ENCODE measurements around the gene FAM114A2. TPM values are rescaled to one million over a fixed set of nuclear protein-coding genes. Genes with fewer than 3 reads are reported as not detected.
"Not testable (repeated sequence)": the region's sequence is repeated elsewhere in the genome, so short reads cannot be mapped to it uniquely, and the experiment has no call there.

FAM114A2 gene
- total and polyA plus RNA-seq, 5 donors, result 9.8 to 46.3 (median 36.2) TPM

DNA sequence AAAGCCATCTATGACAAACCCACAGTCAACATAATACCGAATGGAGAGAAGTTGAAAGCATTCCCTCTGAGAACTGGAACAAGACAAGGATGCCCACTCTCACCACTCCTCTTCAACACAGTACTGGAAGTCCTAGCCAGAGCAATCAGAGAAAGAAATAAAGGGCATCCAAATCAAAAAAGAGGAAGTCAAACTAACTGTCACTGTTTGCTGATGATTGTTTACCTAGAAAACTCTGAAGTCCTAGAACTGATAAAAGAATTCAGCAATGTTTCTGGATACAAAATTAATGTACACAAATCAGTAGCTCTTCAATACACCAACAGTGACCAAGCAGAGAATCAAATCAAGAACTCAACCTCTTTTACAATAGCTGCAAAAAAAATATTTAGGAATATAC is 19.8 kb downstream of the FAM114A2 start:
- ATAC-seq; H3K27me3 ChIP-seq (ENCODE audit: control insufficient read depth, insufficient read depth); DNase-seq; H3K27ac ChIP-seq (ENCODE audit: low read length); H3K9me3 ChIP-seq (ENCODE audit: control insufficient read depth, low read length); H3K4me1 ChIP-seq (ENCODE audit: control insufficient read depth, insufficient read depth, low read length); H3K4me3 ChIP-seq (ENCODE audit: low read length); intact Hi-C loops (cut with DNase I): not testable (repeated sequence)
- 93% methylated on average over 1 of the region's 1 CpG for WGBS

DNA sequence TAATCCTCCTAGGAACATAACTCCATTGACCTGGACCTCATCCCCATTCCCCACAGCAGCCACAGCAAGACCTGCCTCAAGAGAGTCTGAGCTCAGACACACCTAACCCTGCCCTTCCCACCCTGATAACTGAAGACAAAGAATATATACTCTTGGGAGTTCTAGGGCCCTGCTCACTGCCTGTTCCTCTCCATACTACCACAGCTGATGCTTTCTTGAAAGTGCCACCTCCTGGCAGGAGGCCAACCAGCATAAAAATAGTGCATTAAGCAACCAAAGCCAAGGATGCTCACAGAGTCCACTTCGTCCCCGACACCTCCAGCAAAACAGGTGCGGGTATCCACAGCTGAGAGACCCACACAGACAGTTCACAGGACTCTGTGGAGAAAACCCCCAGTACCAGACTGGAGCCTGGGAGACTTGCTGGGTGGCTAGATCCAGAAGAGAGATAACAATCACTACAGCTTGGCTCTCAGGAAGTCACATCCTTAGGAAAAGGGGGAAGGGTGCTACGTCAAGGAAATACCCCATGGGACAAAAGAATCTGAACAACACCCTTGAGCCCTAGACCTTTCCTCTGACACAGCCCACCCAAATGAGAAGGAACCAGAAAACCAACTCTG is 23.5 kb downstream of the FAM114A2 start:
- H3K27ac ChIP-seq (ENCODE audit: low read length), result peak overlapping the region; percentile 38
- 67% methylated on average over 4 of the region's 4 CpGs for WGBS

GRCh38 chr5:154010660-154011059 is 28.1 kb downstream of the FAM114A2 start:
- WGBS, result 41% methylated on average over 3 of the region's 3 CpGs
- DNase-seq (no peak), ATAC-seq (peak in 1 of 2 donors; percentile 48)
- Histone ChIP-seq H3K27ac (ENCODE audit: low read length) (no peak overlapping the region), H3K4me3 (ENCODE audit: low read length) (no peak overlapping the region), H3K27me3 (ENCODE audit: control insufficient read depth, insufficient read depth) (no peaks in the 10 kb centered on the region), H3K4me1 (ENCODE audit: control insufficient read depth, insufficient read depth, low read length) (peaks cover 5% of the 10 kb centered on the region), H3K9me3 (ENCODE audit: control insufficient read depth, low read length) (no peaks in the 10 kb centered on the region)
- intact Hi-C loops (cut with DNase I), result no loop called here

More for the DNA sequence above, 23.5 kb downstream of the FAM114A2 start:
- DNase-seq (peak; percentile 18 to 67 (median 42)), ATAC-seq (no peak)
- Histone ChIP-seq H3K27me3 (ENCODE audit: control insufficient read depth, insufficient read depth) (no peaks in the 10 kb centered on the region), H3K4me3 (ENCODE audit: low read length) (no peak overlapping the region), H3K9me3 (ENCODE audit: control insufficient read depth, low read length) (no peaks in the 10 kb centered on the region), H3K4me1 (ENCODE audit: control insufficient read depth, insufficient read depth, low read length) (peaks cover 5% of the 10 kb centered on the region)
- intact Hi-C loops (cut with DNase I), result no loop called here

- H3K4me3 ChIP-seq (ENCODE audit: low read length), result no peak overlapping the region
- H3K4me1 ChIP-seq (ENCODE audit: control insufficient read depth, insufficient read depth, low read length), result peaks cover 1% of the 10 kb centered on the region
- DNase-seq (no peak), ATAC-seq (no peak)
- intact Hi-C loops (cut with DNase I), result no loop called here
- WGBS, result 97% methylated on average over 1 of the region's 1 CpG
- no peaks in the 10 kb centered on the region for H3K27me3 ChIP-seq (ENCODE audit: control insufficient read depth, insufficient read depth)
- no peaks in the 10 kb centered on the region for H3K9me3 ChIP-seq (ENCODE audit: control insufficient read depth, low read length)
- no peak overlapping the region for H3K27ac ChIP-seq (ENCODE audit: low read length)
Measured at GRCh38 chr5:154005648-154006047, 33.1 kb downstream of the FAM114A2 start.

DNA sequence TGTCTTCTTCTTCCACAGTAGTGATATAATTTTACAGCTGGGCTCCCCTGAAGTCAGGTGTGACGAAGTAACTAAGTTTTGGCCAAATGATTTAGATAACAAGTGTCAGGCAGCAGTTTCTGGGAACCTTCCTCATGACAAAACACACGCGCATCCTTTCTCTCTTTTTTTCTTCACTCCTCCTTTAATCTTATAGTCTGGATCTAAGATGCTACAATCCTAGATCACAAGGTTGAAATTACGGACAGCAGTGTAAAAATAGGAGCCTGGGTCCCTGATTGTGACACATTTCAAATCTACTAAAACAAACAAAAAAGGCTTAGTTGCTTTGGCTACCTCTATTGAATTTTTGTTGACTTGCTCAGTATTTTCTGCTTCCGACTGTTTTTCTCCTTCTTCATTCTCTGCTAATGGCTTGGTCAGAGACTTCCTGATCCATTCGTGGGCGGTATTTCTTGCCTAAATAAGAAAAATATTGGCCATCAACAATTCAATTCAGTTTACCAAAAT is 36.1 kb downstream of the FAM114A2 start:
- H3K27ac ChIP-seq (ENCODE audit: low read length), result peak overlapping the region; percentile 80
- no peaks in the 10 kb centered on the region for H3K27me3 ChIP-seq (ENCODE audit: control insufficient read depth, insufficient read depth)
- peak; percentile 27 to 31 for ATAC-seq
- no peak overlapping the region for H3K4me3 ChIP-seq (ENCODE audit: low read length)
- no peaks in the 10 kb centered on the region for H3K9me3 ChIP-seq (ENCODE audit: control insufficient read depth, low read length)
- 56% methylated on average over 7 of the region's 7 CpGs for WGBS
- DNase-seq, result no peak
- no peaks in the 10 kb centered on the region for H3K4me1 ChIP-seq (ENCODE audit: control insufficient read depth, insufficient read depth, low read length)
- intact Hi-C loops (cut with DNase I), result no loop called here

GRCh38 chr5:154002093-154002492 is 36.6 kb downstream of the FAM114A2 start:
- intact Hi-C loops (cut with DNase I), result no loop called here

DNA sequence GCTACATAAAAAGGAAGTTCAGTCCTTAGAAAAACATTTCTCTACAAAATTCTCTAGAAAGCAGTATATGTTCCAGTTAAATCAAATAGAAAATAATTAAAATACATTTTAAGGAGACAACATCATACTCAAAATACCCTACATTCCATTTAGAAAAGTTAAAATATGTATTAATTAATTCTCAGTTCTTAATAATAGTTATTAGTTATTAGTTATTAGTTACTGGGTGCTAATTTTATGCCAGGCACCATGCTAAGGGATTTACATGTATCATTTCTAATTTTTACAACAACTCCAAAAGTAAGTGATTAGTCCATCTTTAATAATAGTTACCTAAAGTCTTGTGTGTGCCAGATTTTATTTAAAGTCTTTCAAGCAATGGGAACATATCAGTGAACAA is 38.0 kb downstream of the FAM114A2 start:
- no peaks in the 10 kb centered on the region for H3K9me3 ChIP-seq (ENCODE audit: control insufficient read depth, low read length)
- intact Hi-C loops (cut with DNase I), result no loop called here
- ATAC-seq (no peak), DNase-seq (no peak)
- no peaks in the 10 kb centered on the region for H3K27me3 ChIP-seq (ENCODE audit: control insufficient read depth, insufficient read depth)
- H3K27ac ChIP-seq (ENCODE audit: low read length), result no peak overlapping the region
- H3K4me1 ChIP-seq (ENCODE audit: control insufficient read depth, insufficient read depth, low read length), result no peaks in the 10 kb centered on the region
- no peak overlapping the region for H3K4me3 ChIP-seq (ENCODE audit: low read length)

More at GRCh38 chr5:154002093-154002492, 36.6 kb downstream of the FAM114A2 start:
- WGBS, result 32% methylated on average over 4 of the region's 4 CpGs
- H3K27me3 ChIP-seq (ENCODE audit: control insufficient read depth, insufficient read depth), result no peaks in the 10 kb centered on the region
- peak; percentile 28 to 59 (median 40) for DNase-seq
- no peak overlapping the region for H3K4me3 ChIP-seq (ENCODE audit: low read length)
- no peaks in the 10 kb centered on the region for H3K9me3 ChIP-seq (ENCODE audit: control insufficient read depth, low read length)
- H3K4me1 ChIP-seq (ENCODE audit: control insufficient read depth, insufficient read depth, low read length), result no peaks in the 10 kb centered on the region
- ATAC-seq, result peak; percentile 95 to 98
- peak overlapping the region; percentile 80 for H3K27ac ChIP-seq (ENCODE audit: low read length)

DNA sequence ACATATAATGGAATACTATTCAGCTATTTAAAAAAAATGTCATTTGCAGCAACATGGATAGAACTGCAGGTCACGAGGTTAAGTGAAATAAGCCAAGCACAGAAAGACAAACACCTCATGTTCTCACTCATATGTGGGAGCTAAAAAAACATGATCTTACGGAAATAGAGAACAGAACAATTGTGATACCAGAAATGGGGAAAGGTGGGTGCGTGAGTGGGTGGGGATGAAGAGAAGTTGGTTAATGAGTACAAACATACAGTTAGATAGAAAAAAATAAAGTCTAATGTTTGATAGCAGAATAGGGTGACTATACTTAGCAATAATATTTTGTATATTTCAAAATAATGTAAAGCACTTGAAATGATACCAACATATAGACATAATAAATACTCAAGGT is 38.7 kb downstream of the FAM114A2 start:
- whole genome bisulfite sequencing, result 96% methylated on average over 3 of the region's 3 CpGs
- H3K9me3 ChIP-seq (ENCODE audit: control insufficient read depth, low read length), result no peaks in the 10 kb centered on the region
- H3K27me3 ChIP-seq (ENCODE audit: control insufficient read depth, insufficient read depth), result no peaks in the 10 kb centered on the region
- no peaks in the 10 kb centered on the region for H3K4me1 ChIP-seq (ENCODE audit: control insufficient read depth, insufficient read depth, low read length)
- intact Hi-C loops (cut with DNase I), result no loop called here
- no peak overlapping the region for H3K27ac ChIP-seq (ENCODE audit: low read length)
- ATAC-seq, result no peak
- no peak for DNase-seq
- no peak overlapping the region for H3K4me3 ChIP-seq (ENCODE audit: low read length)

- H3K9me3 ChIP-seq (ENCODE audit: control insufficient read depth, low read length), result no peaks in the 10 kb centered on the region
- ATAC-seq, result no peak
- WGBS, result 97% methylated on average over 1 of the region's 1 CpG
- no peaks in the 10 kb centered on the region for H3K27me3 ChIP-seq (ENCODE audit: control insufficient read depth, insufficient read depth)
- no peak for DNase-seq
- no peaks in the 10 kb centered on the region for H3K4me1 ChIP-seq (ENCODE audit: control insufficient read depth, insufficient read depth, low read length)
- H3K27ac ChIP-seq (ENCODE audit: low read length), result no peak overlapping the region
- no peak overlapping the region for H3K4me3 ChIP-seq (ENCODE audit: low read length)
- intact Hi-C loops (cut with DNase I), result no loop called here
Measured at GRCh38 chr5:153998768-153999167, 39.9 kb downstream of the FAM114A2 start.

- H3K4me1 ChIP-seq (ENCODE audit: control insufficient read depth, insufficient read depth, low read length), result no peaks in the 10 kb centered on the region
- H3K9me3 ChIP-seq (ENCODE audit: control insufficient read depth, low read length), result no peaks in the 10 kb centered on the region
- H3K27me3 ChIP-seq (ENCODE audit: control insufficient read depth, insufficient read depth), result no peaks in the 10 kb centered on the region
- 57% methylated on average over 1 of the region's 1 CpG for WGBS
- H3K4me3 ChIP-seq (ENCODE audit: low read length), result no peak overlapping the region
- intact Hi-C loops (cut with DNase I), result no loop called here
- H3K27ac ChIP-seq (ENCODE audit: low read length), result no peak overlapping the region
- ATAC-seq (no peak), DNase-seq (no peak)
Measured at GRCh38 chr5:153998010-153998409, 40.7 kb downstream of the FAM114A2 start.

GRCh38 chr5:153991168-153991567 is 47.5 kb downstream of the FAM114A2 start:
- intact Hi-C loops (cut with DNase I), result no loop called here
- no peak for ATAC-seq

DNA sequence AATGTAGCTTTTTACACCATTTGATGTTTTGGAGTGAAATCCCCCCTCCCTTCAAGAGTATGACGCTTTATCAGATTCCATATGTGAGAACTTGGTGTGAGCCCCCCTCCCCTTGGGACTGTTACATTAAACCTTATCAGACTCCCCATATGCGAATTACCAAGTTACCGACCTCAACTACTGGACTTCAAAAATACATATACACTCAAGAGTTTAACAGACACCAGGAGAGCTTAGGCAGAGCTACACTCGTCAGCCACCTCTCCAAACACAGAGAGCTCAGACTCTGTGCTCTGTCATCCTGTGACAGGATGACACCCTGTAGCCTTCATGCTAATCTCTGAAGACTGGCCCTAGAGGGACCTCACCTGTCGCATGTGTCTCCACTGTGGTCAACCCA is 50.2 kb downstream of the FAM114A2 start:
- no peak for DNase-seq
- no peaks in the 10 kb centered on the region for H3K4me1 ChIP-seq (ENCODE audit: control insufficient read depth, insufficient read depth, low read length)
- no peaks in the 10 kb centered on the region for H3K9me3 ChIP-seq (ENCODE audit: control insufficient read depth, low read length)
- no peak for ATAC-seq
- 86% methylated on average over 5 of the region's 5 CpGs for WGBS
- H3K4me3 ChIP-seq (ENCODE audit: low read length), result no peak overlapping the region
- intact Hi-C loops (cut with DNase I), result loop anchor here in 1 of 4 donors (10.0 kb wide), 1 partner anchor 406 kb away; no protein-coding TSS in a partner anchor
- H3K27me3 ChIP-seq (ENCODE audit: control insufficient read depth, insufficient read depth), result no peaks in the 10 kb centered on the region
- no peak overlapping the region for H3K27ac ChIP-seq (ENCODE audit: low read length)

More at GRCh38 chr5:153991168-153991567, 47.5 kb downstream of the FAM114A2 start:
- DNase-seq, result no peak
- no peak overlapping the region for H3K27ac ChIP-seq (ENCODE audit: low read length)
- no peaks in the 10 kb centered on the region for H3K9me3 ChIP-seq (ENCODE audit: control insufficient read depth, low read length)
- H3K27me3 ChIP-seq (ENCODE audit: control insufficient read depth, insufficient read depth), result no peaks in the 10 kb centered on the region
- H3K4me3 ChIP-seq (ENCODE audit: low read length), result no peak overlapping the region
- no peaks in the 10 kb centered on the region for H3K4me1 ChIP-seq (ENCODE audit: control insufficient read depth, insufficient read depth, low read length)
